HG03139 (cell line): ENCODE measurements around the gene GNG7.
"Not testable (repeated sequence)": the region's sequence is repeated elsewhere in the genome, so short reads cannot be mapped to it uniquely, and the experiment has no call there.

Source experiments
- ATAC-seq: cut with Tn5 transposase; IDR thresholded peaks from one replicate; pipeline ENCODE4 v1.9.1; 2021; ENCODE audit not compliant: unreplicated experiment

Gene GNG7

GRCh38 chr19:2714102-2714501, 11.6 kb upstream of the GNG7 start:
- not testable (repeated sequence) for ATAC-seq

GRCh38 chr19:2713170-2713569, 10.7 kb upstream of the GNG7 start:
- not testable (repeated sequence) for ATAC-seq

- ATAC-seq = no peak
Measured at GRCh38 chr19:2711875-2712205, 9.3 kb upstream of the GNG7 start.

GRCh38 chr19:2711172-2711874, 8.8 kb upstream of the GNG7 start:
- ATAC-seq = no peak

- no peak for ATAC-seq
Measured at GRCh38 chr19:2706251-2706650, 3.8 kb upstream of the GNG7 start.

GRCh38 chr19:2703691-2704216, 1.3 kb upstream of the GNG7 start:
- ATAC-seq = no peak

- no peak for ATAC-seq
Measured at GRCh38 chr19:2703077-2703437, 563 bp upstream of the GNG7 start.

GRCh38 chr19:2701361-2702169, 929 bp downstream of the GNG7 start:
- no peak for ATAC-seq

- ATAC-seq = no peak
Measured at GRCh38 chr19:2700660-2701360, 1.7 kb downstream of the GNG7 start.

- ATAC-seq = no peak
Measured at GRCh38 chr19:2699413-2700140, 2.9 kb downstream of the GNG7 start.

GRCh38 chr19:2694196-2694595, 8.3 kb downstream of the GNG7 start:
- ATAC-seq = no peak

GRCh38 chr19:2693492-2694160, 8.9 kb downstream of the GNG7 start:
- ATAC-seq = no peak

- no peak for ATAC-seq
Measured at GRCh38 chr19:2691951-2692350, 10.5 kb downstream of the GNG7 start.

- ATAC-seq = no peak
Measured at GRCh38 chr19:2690856-2691255, 11.6 kb downstream of the GNG7 start.

GRCh38 chr19:2686360-2686759, 16.1 kb downstream of the GNG7 start:
- ATAC-seq = no peak

GRCh38 chr19:2685204-2685704, 17.2 kb downstream of the GNG7 start:
- no peak for ATAC-seq

- ATAC-seq = no peak
Measured at GRCh38 chr19:2683430-2684003, 19.0 kb downstream of the GNG7 start.

GRCh38 chr19:2680808-2681207, 21.7 kb downstream of the GNG7 start:
- no peak for ATAC-seq

- ATAC-seq = no peak
Measured at GRCh38 chr19:2679439-2679838, 23.1 kb downstream of the GNG7 start.

GRCh38 chr19:2678948-2679347, 23.5 kb downstream of the GNG7 start:
- not testable (repeated sequence) for ATAC-seq
